SK-N-SH (cell line): ENCODE data around the gene TMEM72. TPM values are rescaled to one million over a fixed set of nuclear protein-coding genes. Genes with fewer than 3 reads are reported as not detected.

ENCODE experiments used
- CTCF ChIA-PET: fragments of 300-600, 350-600 bp; formaldehyde crosslinking; extraction: SDS; loops from one replicate; lab custom pipeline; 2021; lab: Yijun Ruan, JAX
- POLR2A ChIA-PET: fragments of 350-600 bp; sonication (Branson Sonifier 250); formaldehyde crosslinking; extraction: SDS; loops from one replicate; lab custom pipeline; 2020; ENCODE audit warnings: antibody characterized with exemption, inconsistent platforms; lab: Yijun Ruan, JAX
- DNase-seq: peaks from one replicate; pipeline ENCODE4 v3.0.0; 2012
- H2AFZ ChIP-seq: fragments of 200-600 bp; sonication (generic); 2 replicates; pipeline ENCODE4 v1.8.1; 2016; ENCODE audit warnings: antibody characterized with exemption, mild to moderate bottlenecking, low read depth
- H3F3A ChIP-seq: fragments of 200-600 bp; sonication (generic); replicated peaks from 2 replicates; pipeline ENCODE3; 2016; ENCODE audit warnings: antibody characterized with exemption, mild to moderate bottlenecking; ENCODE audit not compliant: insufficient read depth
- H3K27ac ChIP-seq, 2 experiments: fragments of 200-500 bp in 1 of 2; fragments of 200-600 bp in 1 of 2; sonication (Bioruptor generic) in 1 of 2; sonication (generic), shearing (Covaris generic) in 1 of 2; 2 replicates each; pipeline versions ENCODE4 v1.5.1 to v1.6.1; 2014 to 2016; ENCODE audit warnings: low read depth in 2 of 2, inconsistent platforms in 1 of 2, low read length in 1 of 2, mild to moderate bottlenecking in 1 of 2, mixed read lengths in 1 of 2
- H3K27me3 ChIP-seq: fragments of 200-600 bp; sonication (generic), shearing (Covaris generic); 2 replicates; pipeline ENCODE4 v1.6.1; 2016; ENCODE audit warnings: mixed run types; ENCODE audit not compliant: insufficient read depth
- H3K36me3 ChIP-seq, 2 experiments: fragments of 200-500 bp in 1 of 2; fragments of 200-600 bp in 1 of 2; sonication (Bioruptor generic) in 1 of 2; sonication (generic) in 1 of 2; replicated peaks in 1 of 2; 2 replicates each; pipeline versions ENCODE3 to v1.5.1; 2014 to 2016; ENCODE audit warnings: low read length in 1 of 2, mild to moderate bottlenecking in 1 of 2; ENCODE audit not compliant: insufficient read depth in 2 of 2, control insufficient read depth in 1 of 2
- H3K4me1 ChIP-seq, 2 experiments: fragments of 200-500 bp in 1 of 2; fragments of 200-600 bp in 1 of 2; sonication (Bioruptor generic) in 1 of 2; sonication (generic), shearing (Covaris generic) in 1 of 2; 2 replicates each; pipeline versions ENCODE4 v1.5.1 to v1.6.1; 2014 to 2016; ENCODE audit warnings: low read depth in 1 of 2, low read length in 1 of 2, mixed run types in 1 of 2; ENCODE audit not compliant: insufficient read depth in 2 of 2, control insufficient read depth in 1 of 2
- H3K4me2 ChIP-seq: fragments of 200-600 bp; sonication (generic), shearing (Covaris generic); 2 replicates; pipeline ENCODE4 v1.6.1; 2017; ENCODE audit warnings: mixed run types
- H3K4me3 ChIP-seq, 2 experiments: fragments of 200-500 bp in 1 of 2; fragments of 200-600 bp in 1 of 2; sonication (Bioruptor generic) in 1 of 2; sonication (generic), shearing (Covaris generic) in 1 of 2; 2 replicates each; pipeline versions ENCODE4 v1.5.1 to v1.8.1; 2014 to 2016; ENCODE audit warnings: low read depth in 2 of 2, inconsistent platforms in 1 of 2, low read length in 1 of 2, mild to moderate bottlenecking in 1 of 2, mixed read lengths in 1 of 2, moderate library complexity in 1 of 2
- H3K79me2 ChIP-seq: fragments of 200-600 bp; sonication (generic); 2 replicates; pipeline ENCODE4 v1.8.1; 2017; ENCODE audit warnings: mild to moderate bottlenecking; ENCODE audit not compliant: insufficient read depth
- H3K9ac ChIP-seq: fragments of 200-600 bp; sonication (generic); 2 replicates; pipeline ENCODE4 v1.6.1; 2017; ENCODE audit warnings: mixed run types
- H3K9me2 ChIP-seq: fragments of 200-600 bp; sonication (generic); 2 replicates; pipeline ENCODE4 v1.6.1; 2017; ENCODE audit warnings: mixed run types
- H3K9me3 ChIP-seq: fragments of 200-600 bp; sonication (generic); 2 replicates; pipeline ENCODE4 v1.6.1; 2017; ENCODE audit warnings: mixed run types, mild to moderate bottlenecking, moderate library complexity
- H4K20me1 ChIP-seq: fragments of 200-600 bp; sonication (generic); 2 replicates; pipeline ENCODE4 v1.6.1; 2017; ENCODE audit warnings: mild to moderate bottlenecking, mixed run types; ENCODE audit not compliant: insufficient read depth
- CHD2 ChIP-seq: fragments of 150-350 bp; IDR thresholded peaks from 2 replicates; pipeline ENCODE4 v1.6.1; 2018; ENCODE audit warnings: low read length; ENCODE audit not compliant: partially characterized antibody
- CTCF ChIP-seq: fragments of 200-600 bp; sonication (generic); IDR thresholded peaks from 2 replicates; pipeline ENCODE4 v1.6.1; 2017; ENCODE audit warnings: antibody characterized with exemption, mild to moderate bottlenecking, moderate library complexity
- EZH2phosphoT487 ChIP-seq: fragments of 200-600 bp; sonication (generic); IDR thresholded peaks from 2 replicates; pipeline ENCODE4 v1.6.1; 2017; ENCODE audit warnings: low read depth, mixed run types, mild to moderate bottlenecking, antibody characterized with exemption, moderate library complexity, borderline replicate concordance
- FOXJ3 ChIP-seq: sonication (generic); formaldehyde crosslinking; IDR thresholded peaks from 2 replicates; pipeline ENCODE4 v1.5.1; 2020; ENCODE audit warnings: mild to moderate bottlenecking, missing genetic modification reagents
- FOXM1 ChIP-seq: IDR thresholded peaks from 2 replicates; pipeline ENCODE4 v1.4.0; 2012; ENCODE audit warnings: low read depth, mild to moderate bottlenecking
- GABPA ChIP-seq: IDR thresholded peaks from 2 replicates; pipeline ENCODE4 v1.4.0; 2012; ENCODE audit warnings: low read depth, mild to moderate bottlenecking
- GATA2 ChIP-seq: sonication (generic); formaldehyde crosslinking; IDR thresholded peaks from 2 replicates; pipeline ENCODE4 v1.5.0; 2020; ENCODE audit warnings: mild to moderate bottlenecking, missing genetic modification reagents
- IRF3 ChIP-seq: fragments of 150-350 bp; IDR thresholded peaks from 2 replicates; pipeline ENCODE4 v1.6.1; 2016; ENCODE audit warnings: mild to moderate bottlenecking, low read depth, low read length
- MEF2A ChIP-seq: IDR thresholded peaks from 2 replicates; pipeline ENCODE4 v1.4.0; 2012; ENCODE audit warnings: low read depth, borderline replicate concordance
- MXI1 ChIP-seq: IDR thresholded peaks from 2 replicates; pipeline ENCODE4 v1.6.1; 2012; ENCODE audit warnings: mild to moderate bottlenecking, low read depth, low read length, improper control_type of control experiment
- PBX3 ChIP-seq: IDR thresholded peaks from 2 replicates; pipeline ENCODE4; 2012
- RXRA ChIP-seq: IDR thresholded peaks from 2 replicates; pipeline ENCODE4 v1.4.0; 2012; ENCODE audit warnings: low read depth, mild to moderate bottlenecking, borderline replicate concordance
- TAF1 ChIP-seq: IDR thresholded peaks from 2 replicates; pipeline ENCODE4 v1.6.1; 2012; ENCODE audit warnings: low read depth, mild to moderate bottlenecking, low read length, moderate library complexity, borderline replicate concordance
- TEAD4 ChIP-seq: IDR thresholded peaks from 2 replicates; pipeline ENCODE4 v1.4.0; 2012; ENCODE audit warnings: mild to moderate bottlenecking, borderline replicate concordance; ENCODE audit not compliant: insufficient read depth
- USF1 ChIP-seq: IDR thresholded peaks from 2 replicates; pipeline ENCODE4 v1.4.0; 2012; ENCODE audit warnings: low read depth, borderline replicate concordance
- ZBTB33 ChIP-seq: IDR thresholded peaks from 2 replicates; pipeline ENCODE4 v1.4.0; 2012; ENCODE audit warnings: low read depth, borderline replicate concordance
- WGBS: methylation state at CpG from one replicate; pipeline ENCODE4 v1.1.6; 2017; ENCODE audit warnings: low lambda C conversion rate; 5-methylcytosine and 5-hydroxymethylcytosine counted together
- polyA plus RNA-seq, 3 experiments: library from polyadenylated mRNA; depleted of rRNA; stranded (reverse); fragments of >200 nt; gene quantifications; 2 replicates each; pipeline ENCODE4 v1.2.3, GENCODE V29; 2012

TMEM72 gene
- polyA plus RNA-seq, 1 of the 3 experiments (the other 2 are of a cell fraction) = not detected

- Histone ChIP-seq H3K4me1 (no peaks in the 10 kb centered on the region), H3K27me3 (peaks cover 20% of the 10 kb centered on the region; the same call in 1 of the 2 replicates), H3K4me2 (no peak overlapping the region), H3K79me2 (no peaks in the 10 kb centered on the region), H3K36me3 (no peaks in the 10 kb centered on the region), H3K27ac (no peak overlapping the region), H3F3A (no peaks in the 10 kb centered on the region), H3K4me3 (no peak overlapping the region), H4K20me1 (no peaks in the 10 kb centered on the region), H3K9me3 (no peaks in the 10 kb centered on the region), H2AFZ (no peak overlapping the region), H3K9me2 (no peaks in the 10 kb centered on the region), H3K9ac (no peak overlapping the region)
- 24% methylated on average over 6 of the region's 6 CpGs for WGBS
- TF ChIP-seq MXI1 (no peak), MEF2A (no peak), GATA2 (no peak), TAF1 (no peak), PBX3 (no peak), EZH2phosphoT487 (no peak), ZBTB33 (no peak), IRF3 (no peak), TEAD4 (no peak), USF1 (no peak), GABPA (no peak)
- DNase-seq = no peak
- POLR2A ChIA-PET = no interaction called here
- CTCF ChIA-PET = interaction anchor here (3.3 kb wide), 1 partner anchor 8 kb away, joined by 20 read pairs; no protein-coding TSS in a partner anchor
Observed at GRCh38 chr10:44873160-44873559, 38.0 kb upstream of the TMEM72 start.

GRCh38 chr10:44874166-44874565 is 37.0 kb upstream of the TMEM72 start:
- Histone ChIP-seq H3K27ac (no peak overlapping the region), H3K79me2 (no peaks in the 10 kb centered on the region), H3K4me3 (no peak overlapping the region), H3K4me1 (peaks cover 0 to 6% of the 10 kb centered on the region in 2 experiments; a peak in 1 of 4 replicates), H3K36me3 (no peaks in the 10 kb centered on the region), H2AFZ (no peak overlapping the region), H4K20me1 (no peaks in the 10 kb centered on the region), H3K9ac (no peak overlapping the region), H3F3A (no peaks in the 10 kb centered on the region), H3K27me3 (peaks cover 16% of the 10 kb centered on the region; the same call in 1 of the 2 replicates), H3K9me3 (no peaks in the 10 kb centered on the region), H3K4me2 (no peak overlapping the region), H3K9me2 (no peaks in the 10 kb centered on the region)
- 22% methylated on average over 1 of the region's 1 CpG for WGBS
- ChIA-PET POLR2A (no interaction called here), CTCF (interaction anchor here (3.3 kb wide), 1 partner anchor 9 kb away, joined by 20 read pairs; no protein-coding TSS in a partner anchor)
- TF ChIP-seq FOXJ3 = no peak
- TF ChIP-seq MEF2A = no peak
- no peak for TF ChIP-seq CHD2
- no peak for TF ChIP-seq RXRA
- no peak for TF ChIP-seq CTCF
- no peak for TF ChIP-seq USF1
- no peak for TF ChIP-seq GATA2
- no peak for TF ChIP-seq FOXM1
- no peak for DNase-seq
